GM23248 (cell line): ENCODE results near the gene ZNF521.

ENCODE experiments used
- EZH2 ChIP-seq: fragments of 200-600 bp; sonication (generic); IDR thresholded peaks from 2 replicates; pipeline ENCODE4 v1.6.1; 2018; ENCODE audit warnings: antibody characterized with exemption, mild to moderate bottlenecking; ENCODE audit not compliant: insufficient read depth, poor library complexity, severe bottlenecking
- EZH2phosphoT487 ChIP-seq: fragments of 200-600 bp; sonication (generic); IDR thresholded peaks from 2 replicates; pipeline ENCODE4 v1.6.1; 2018; ENCODE audit warnings: antibody characterized with exemption, moderate library complexity, mild to moderate bottlenecking, low read depth; ENCODE audit not compliant: insufficient read depth

DNA sequence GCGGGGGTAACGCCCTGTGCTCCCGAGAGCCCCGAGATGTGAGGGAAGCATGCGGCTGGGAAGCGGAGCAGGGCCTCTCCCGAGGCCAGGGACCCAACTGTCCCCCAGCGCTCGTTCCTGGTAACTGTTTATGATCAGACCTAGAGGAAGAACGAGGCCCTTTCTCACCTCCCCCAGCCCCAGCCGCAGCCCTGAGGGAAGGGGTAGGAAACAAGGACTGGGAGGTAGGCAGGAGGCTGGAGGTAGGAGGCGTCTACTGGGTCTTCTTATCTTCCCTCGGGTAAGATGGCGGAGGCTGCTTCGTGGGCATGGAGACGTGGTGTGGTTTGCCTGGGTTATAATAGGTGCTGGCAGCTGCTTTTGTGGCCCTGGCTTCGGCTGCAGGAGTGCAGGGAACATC lies 335.8 kb downstream of the ZNF521 start:
- no peak for TF ChIP-seq EZH2phosphoT487
- no peak for TF ChIP-seq EZH2
